ENCODE data around the gene BTG4. TPM values are rescaled to one million over a fixed set of nuclear protein-coding genes. Genes with fewer than 3 reads are reported as not detected.

The BTG4 gene
- total RNA-seq, 1 experiment from 2014 or later: 0.61 TPM

GRCh38 chr11:111477898-111478297 lies 34.3 kb downstream of the BTG4 start:
- no peak for DNase-seq
- H3K9me3 ChIP-seq: peaks cover 11% of the 10 kb centered on the region; the same call in 1 of the 2 replicates
- POLR2A ChIA-PET: no interaction called here
- no TSS peak for BruUV-seq (replicated peaks)
- Mint-ChIP-seq H3K9me3 (ENCODE audit: unreplicated experiment) (peaks cover 1% of the 10 kb centered on the region), H3K4me3 (ENCODE audit: unreplicated experiment) (no peak overlapping the region), H3K27me3 (ENCODE audit: insufficient read depth, unreplicated experiment) (peaks cover 11% of the 10 kb centered on the region), H3K36me3 (ENCODE audit: insufficient read depth, unreplicated experiment) (no peaks in the 10 kb centered on the region), H3K27ac (ENCODE audit: unreplicated experiment) (no peak overlapping the region), H3K4me1 (ENCODE audit: low read depth, unreplicated experiment) (no peaks in the 10 kb centered on the region)
- H3K4me1 ChIP-seq: peaks cover 11% of the 10 kb centered on the region; the same call in 1 of the 2 replicates
- intact Hi-C loops (cut with micrococcal nuclease; ENCODE audit: unreplicated experiment): no loop called here
- H3K36me3 ChIP-seq (ENCODE audit: control insufficient read depth, insufficient read depth, low read length): no peaks in the 10 kb centered on the region
- no peak overlapping the region for H3K4me3 ChIP-seq (ENCODE audit: low read depth, low read length)
- CTCF ChIA-PET: no interaction called here
- no peak for TF ChIP-seq CTCF (IDR thresholded peaks at IDR 0.05; ENCODE audit: insufficient read depth in 1 of 2, low read depth in 1 of 2, low read length in 1 of 2, severe bottlenecking in 1 of 2, unreplicated experiment in 1 of 2)
- no peaks in the 10 kb centered on the region for H3K27me3 ChIP-seq (replicated peaks; ENCODE audit: control insufficient read depth, insufficient read depth, low read length)

GRCh38 chr11:111476956-111477355 lies 35.2 kb downstream of the BTG4 start:
- TF ChIP-seq CTCF (IDR thresholded peaks at IDR 0.05; ENCODE audit: insufficient read depth in 1 of 2, low read depth in 1 of 2, low read length in 1 of 2, severe bottlenecking in 1 of 2, unreplicated experiment in 1 of 2): no peak
- Histone ChIP-seq H3K4me1 (peaks cover 11% of the 10 kb centered on the region; the same call in 1 of the 2 replicates), H3K4me3 (ENCODE audit: low read depth, low read length) (no peak overlapping the region), H3K27me3 (replicated peaks; ENCODE audit: control insufficient read depth, insufficient read depth, low read length) (no peaks in the 10 kb centered on the region), H3K36me3 (ENCODE audit: control insufficient read depth, insufficient read depth, low read length) (no peaks in the 10 kb centered on the region), H3K9me3 (peaks cover 9% of the 10 kb centered on the region; the same call in 1 of the 2 replicates)
- no peaks in the 10 kb centered on the region for H3K4me1 Mint-ChIP-seq (ENCODE audit: low read depth, unreplicated experiment)
- ChIA-PET POLR2A (no interaction called here), CTCF (no interaction called here)
- intact Hi-C loops (cut with micrococcal nuclease; ENCODE audit: unreplicated experiment): no loop called here
- H3K36me3 Mint-ChIP-seq (ENCODE audit: insufficient read depth, unreplicated experiment): no peaks in the 10 kb centered on the region
- H3K27me3 Mint-ChIP-seq (ENCODE audit: insufficient read depth, unreplicated experiment): peaks cover 7% of the 10 kb centered on the region
- no peak overlapping the region for H3K4me3 Mint-ChIP-seq (ENCODE audit: unreplicated experiment)
- no TSS peak for BruUV-seq (replicated peaks)
- H3K9me3 Mint-ChIP-seq (ENCODE audit: unreplicated experiment): no peaks in the 10 kb centered on the region
- no peak for DNase-seq
- no peak overlapping the region for H3K27ac Mint-ChIP-seq (ENCODE audit: unreplicated experiment)

GRCh38 chr11:111476366-111476765 lies 35.8 kb downstream of the BTG4 start:
- H3K27me3 ChIP-seq (replicated peaks; ENCODE audit: control insufficient read depth, insufficient read depth, low read length): no peaks in the 10 kb centered on the region
- CTCF ChIA-PET: no interaction called here
- H3K4me3 Mint-ChIP-seq (ENCODE audit: unreplicated experiment): no peak overlapping the region
- POLR2A ChIA-PET: no interaction called here
- H3K36me3 ChIP-seq (ENCODE audit: control insufficient read depth, insufficient read depth, low read length): no peaks in the 10 kb centered on the region
- intact Hi-C loops (cut with micrococcal nuclease; ENCODE audit: unreplicated experiment): no loop called here
- H3K36me3 Mint-ChIP-seq (ENCODE audit: insufficient read depth, unreplicated experiment): no peaks in the 10 kb centered on the region
- DNase-seq: no peak
- H3K4me1 Mint-ChIP-seq (ENCODE audit: low read depth, unreplicated experiment): no peaks in the 10 kb centered on the region
- no peak overlapping the region for H3K4me3 ChIP-seq (ENCODE audit: low read depth, low read length)
- no TSS peak for BruUV-seq (replicated peaks)
- peaks cover 7% of the 10 kb centered on the region for H3K27me3 Mint-ChIP-seq (ENCODE audit: insufficient read depth, unreplicated experiment)
- no peak for TF ChIP-seq CTCF (IDR thresholded peaks at IDR 0.05; ENCODE audit: insufficient read depth in 1 of 2, low read depth in 1 of 2, low read length in 1 of 2, severe bottlenecking in 1 of 2, unreplicated experiment in 1 of 2)
- H3K27ac Mint-ChIP-seq (ENCODE audit: unreplicated experiment): no peak overlapping the region
- H3K9me3 Mint-ChIP-seq (ENCODE audit: unreplicated experiment): no peaks in the 10 kb centered on the region
- H3K9me3 ChIP-seq: peaks cover 4% of the 10 kb centered on the region; the same call in 1 of the 2 replicates
- peaks cover 11% of the 10 kb centered on the region; the same call in 1 of the 2 replicates for H3K4me1 ChIP-seq
